ENCODE results near the gene MAPK12. TPM values are rescaled to one million over a fixed set of nuclear protein-coding genes. Genes with fewer than 3 reads are reported as not detected.

MAPK12 gene
- total RNA-seq, 2 experiments from 2014 or later: 1.2 to 1.3 TPM

DNA sequence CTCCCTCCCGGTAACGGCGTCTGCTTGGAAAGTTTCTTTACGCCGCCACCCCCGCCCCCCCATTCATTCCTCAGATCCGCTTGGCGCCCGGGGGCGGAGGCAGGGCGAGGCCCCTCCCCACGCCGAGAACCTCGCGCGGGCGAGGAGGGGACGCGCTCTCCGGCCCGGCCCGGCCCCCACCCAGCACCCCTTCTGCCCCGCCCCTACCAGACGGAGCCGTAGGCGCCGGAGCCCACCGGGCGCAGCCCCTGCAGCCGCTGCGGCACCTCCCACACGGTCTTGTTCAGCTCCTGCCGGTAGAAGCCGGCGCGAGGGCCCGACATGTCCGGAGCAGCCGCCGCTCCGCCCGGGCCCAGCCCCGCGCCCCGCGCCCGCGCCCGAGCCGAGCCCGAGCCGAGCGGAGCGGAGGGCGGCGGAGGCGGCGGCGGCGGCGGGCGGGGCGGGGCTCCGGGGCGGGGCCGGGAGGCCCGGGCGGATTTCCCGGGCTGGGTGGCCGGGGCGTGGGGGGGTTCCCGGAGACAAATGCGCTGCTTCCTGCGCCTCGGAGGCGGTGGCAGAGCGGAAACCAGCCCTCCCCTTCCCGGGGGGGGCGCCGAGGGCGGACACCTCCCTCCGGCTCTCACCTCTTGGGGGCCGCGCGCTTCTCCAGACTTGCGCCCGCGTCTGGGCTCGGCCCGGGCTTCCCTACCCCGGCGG, 8.6 kb upstream of the MAPK12 start, which contains the start of gene MAPK11:
Gene MAPK11, minus strand, starts transcription at position 411 of the 696 bp plus-strand sequence. Its CDS starts 88 bp downstream, at position 323.
- peak; percentile 52 for ATAC-seq (ENCODE audit: poor library complexity)
- POLR2A ChIA-PET: interaction anchor here (0.6 to 1.6 kb wide), 2 partner anchors 19 to 350 kb away, joined by 3 to 5 read pairs; partner anchors contain the start of gene HDAC10
- intact Hi-C loops (cut with DNase I, micrococcal nuclease): loop anchor here (2.0 to 10.0 kb wide), 3 partner anchors 17 to 345 kb away; partner anchors contain the start of gene PPP6R2 (in 1 of the 2)
- no peaks in the 10 kb centered on the region for H3K27me3 ChIP-seq (ENCODE audit: control insufficient read depth in 1 of 2, insufficient read depth in 2 of 2, low read length in 2 of 2)
- Mint-ChIP-seq H3K9me3 (no peaks in the 10 kb centered on the region), H3K27me3 (peaks cover 3% of the 10 kb centered on the region), H3K36me3 (ENCODE audit: low read depth) (no peaks in the 10 kb centered on the region), H3K4me3 (peak within 1 kb of the TSS; percentile 78), H3K4me1 (ENCODE audit: low read depth) (peaks cover 22% of the 10 kb centered on the region), H3K27ac (no peak within 1 kb of the TSS)
- H3K36me3 ChIP-seq (ENCODE audit: insufficient read depth, low read length): no peaks in the 10 kb centered on the region
- H3K4me3 ChIP-seq (ENCODE audit: low read length): peak within 1 kb of the TSS; percentile 52
- DNase-seq: peak; percentile 46 to 90 (median 70)
- CTCF ChIA-PET: interaction anchor here (2.1 kb wide), 1 partner anchor 72 kb away, joined by 6 read pairs; the partner anchor contains the start of gene PPP6R2
- peaks cover 0 to 10% of the 10 kb centered on the region in 2 experiments for H3K9me3 ChIP-seq (ENCODE audit: control insufficient read depth in 1 of 2, insufficient read depth in 1 of 2, low read length in 2 of 2)
- H3K4me1 ChIP-seq (ENCODE audit: insufficient read depth, low read length): peaks cover 46% of the 10 kb centered on the region
- H3K27ac ChIP-seq (ENCODE audit: low read depth in 1 of 2, low read length in 2 of 2): no peak within 1 kb of the TSS
- TF ChIP-seq, protein P1, sequence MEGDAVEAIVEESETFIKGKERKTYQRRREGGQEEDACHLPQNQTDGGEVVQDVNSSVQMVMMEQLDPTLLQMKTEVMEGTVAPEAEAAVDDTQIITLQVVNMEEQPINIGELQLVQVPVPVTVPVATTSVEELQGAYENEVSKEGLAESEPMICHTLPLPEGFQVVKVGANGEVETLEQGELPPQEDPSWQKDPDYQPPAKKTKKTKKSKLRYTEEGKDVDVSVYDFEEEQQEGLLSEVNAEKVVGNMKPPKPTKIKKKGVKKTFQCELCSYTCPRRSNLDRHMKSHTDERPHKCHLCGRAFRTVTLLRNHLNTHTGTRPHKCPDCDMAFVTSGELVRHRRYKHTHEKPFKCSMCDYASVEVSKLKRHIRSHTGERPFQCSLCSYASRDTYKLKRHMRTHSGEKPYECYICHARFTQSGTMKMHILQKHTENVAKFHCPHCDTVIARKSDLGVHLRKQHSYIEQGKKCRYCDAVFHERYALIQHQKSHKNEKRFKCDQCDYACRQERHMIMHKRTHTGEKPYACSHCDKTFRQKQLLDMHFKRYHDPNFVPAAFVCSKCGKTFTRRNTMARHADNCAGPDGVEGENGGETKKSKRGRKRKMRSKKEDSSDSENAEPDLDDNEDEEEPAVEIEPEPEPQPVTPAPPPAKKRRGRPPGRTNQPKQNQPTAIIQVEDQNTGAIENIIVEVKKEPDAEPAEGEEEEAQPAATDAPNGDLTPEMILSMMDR (IDR thresholded peaks at IDR 0.05): no peak

- no peak for DNase-seq
- Mint-ChIP-seq H3K9me3 (no peaks in the 10 kb centered on the region), H3K27me3 (peaks cover 6% of the 10 kb centered on the region), H3K4me3 (peak overlapping the region; percentile 75), H3K27ac (no peak overlapping the region), H3K4me1 (ENCODE audit: low read depth) (peaks cover 22% of the 10 kb centered on the region), H3K36me3 (ENCODE audit: low read depth) (no peaks in the 10 kb centered on the region)
- ChIA-PET CTCF (no interaction called here), POLR2A (interaction anchor here (0.6 to 1.6 kb wide), 2 partner anchors 18 to 351 kb away, joined by 3 to 5 read pairs; partner anchors contain the start of gene HDAC10)
- intact Hi-C loops (cut with DNase I, micrococcal nuclease): no loop called here
- Histone ChIP-seq H3K9me3 (ENCODE audit: control insufficient read depth in 1 of 2, insufficient read depth in 1 of 2, low read length in 2 of 2) (peaks cover 0 to 10% of the 10 kb centered on the region in 2 experiments), H3K27ac (ENCODE audit: low read depth in 1 of 2, low read length in 2 of 2) (no peak overlapping the region), H3K4me1 (ENCODE audit: insufficient read depth, low read length) (peaks cover 46% of the 10 kb centered on the region), H3K4me3 (ENCODE audit: low read length) (peak overlapping the region; percentile 52), H3K36me3 (ENCODE audit: insufficient read depth, low read length) (no peaks in the 10 kb centered on the region), H3K27me3 (ENCODE audit: control insufficient read depth in 1 of 2, insufficient read depth in 2 of 2, low read length in 2 of 2) (no peaks in the 10 kb centered on the region)
- no peak for ATAC-seq (ENCODE audit: poor library complexity)
- TF ChIP-seq, protein P1 (IDR thresholded peaks at IDR 0.05): no peak
Observed at GRCh38 chr22:50269573-50269969, 8.1 kb upstream of the MAPK12 start.

GRCh38 chr22:50268655-50269113, 7.2 kb upstream of the MAPK12 start:
- H3K36me3 ChIP-seq (ENCODE audit: insufficient read depth, low read length): no peaks in the 10 kb centered on the region
- Mint-ChIP-seq H3K27ac (no peak overlapping the region), H3K27me3 (peaks cover 6% of the 10 kb centered on the region), H3K4me3 (peak overlapping the region; percentile 75), H3K4me1 (ENCODE audit: low read depth) (peaks cover 17% of the 10 kb centered on the region), H3K36me3 (ENCODE audit: low read depth) (no peaks in the 10 kb centered on the region), H3K9me3 (no peaks in the 10 kb centered on the region)
- no peak overlapping the region for H3K4me3 ChIP-seq (ENCODE audit: low read length)
- H3K27ac ChIP-seq (ENCODE audit: low read depth in 1 of 2, low read length in 2 of 2): no peak overlapping the region
- H3K27me3 ChIP-seq (ENCODE audit: control insufficient read depth in 1 of 2, insufficient read depth in 2 of 2, low read length in 2 of 2): peaks cover under 1% of the 10 kb centered on the region in 2 experiments
- CTCF ChIA-PET: no interaction called here
- H3K4me1 ChIP-seq (ENCODE audit: insufficient read depth, low read length): peaks cover 42% of the 10 kb centered on the region
- intact Hi-C loops (cut with DNase I, micrococcal nuclease): no loop called here
- POLR2A ChIA-PET: interaction anchor here (1.6 kb wide), 1 partner anchor 18 kb away, joined by 5 read pairs; the partner anchor contains the start of gene HDAC10
- no peak for ATAC-seq (ENCODE audit: poor library complexity)
- DNase-seq: no peak
- TF ChIP-seq, protein P1 (IDR thresholded peaks at IDR 0.05): no peak
- H3K9me3 ChIP-seq (ENCODE audit: control insufficient read depth in 1 of 2, insufficient read depth in 1 of 2, low read length in 2 of 2): peaks cover 0 to 10% of the 10 kb centered on the region in 2 experiments
